EH (cell line): ENCODE measurements around the gene POLR2C.
A peak's percentile ranks its signal among the peaks of the same experiment; 100 is the strongest.

ENCODE experiments used
- DNase-seq: peaks from one replicate; pipeline ENCODE4 v3.0.0-alpha.2; 2015; ENCODE audit warnings: low read depth

The POLR2C gene

DNA sequence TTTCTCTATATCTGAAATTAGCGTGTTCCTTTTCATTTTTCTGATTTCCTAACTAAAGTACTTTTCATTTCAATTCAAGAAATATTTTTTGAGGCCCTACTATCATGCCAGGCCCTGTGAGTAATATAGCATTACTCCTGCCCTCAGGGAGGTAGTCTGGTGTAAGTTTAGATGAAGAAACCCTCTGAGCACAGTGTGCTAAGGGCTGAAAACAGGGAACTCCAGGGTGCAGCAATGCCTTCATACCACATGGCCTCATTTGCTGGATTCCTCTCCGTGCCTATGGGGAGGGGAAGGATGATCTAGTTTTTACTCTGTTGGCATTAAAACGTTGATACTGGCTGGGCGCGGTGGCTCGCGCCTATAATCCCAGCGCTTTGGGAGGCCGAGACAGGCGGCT is 10.5 kb upstream of the POLR2C start:
- no peak for DNase-seq

- DNase-seq: no peak
Measured at GRCh38 chr16:57462978-57463362, 491 bp downstream of the POLR2C start.

GRCh38 chr16:57464523-57464922 is 2.0 kb downstream of the POLR2C start:
- no peak for DNase-seq

DNA sequence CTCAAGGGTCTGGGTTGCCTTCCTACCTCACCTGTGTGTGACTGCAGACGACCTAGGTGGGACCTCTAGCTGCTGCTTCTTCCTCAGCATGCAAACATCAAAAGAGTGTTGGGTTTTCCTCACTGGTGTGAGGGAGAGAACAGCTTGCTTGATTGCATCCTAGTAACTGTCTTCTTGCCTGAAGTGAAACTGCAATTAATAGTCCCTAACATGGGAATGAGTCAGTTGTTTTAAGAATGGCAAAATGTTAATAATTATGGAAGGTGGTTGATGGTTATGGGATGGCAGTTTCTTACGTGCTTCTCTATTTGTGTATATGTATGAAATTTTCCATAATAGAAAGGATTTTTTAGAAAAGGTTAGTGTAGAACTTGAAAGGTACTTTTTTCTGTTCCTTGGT is 5.9 kb downstream of the POLR2C start:
- no peak for DNase-seq

DNA sequence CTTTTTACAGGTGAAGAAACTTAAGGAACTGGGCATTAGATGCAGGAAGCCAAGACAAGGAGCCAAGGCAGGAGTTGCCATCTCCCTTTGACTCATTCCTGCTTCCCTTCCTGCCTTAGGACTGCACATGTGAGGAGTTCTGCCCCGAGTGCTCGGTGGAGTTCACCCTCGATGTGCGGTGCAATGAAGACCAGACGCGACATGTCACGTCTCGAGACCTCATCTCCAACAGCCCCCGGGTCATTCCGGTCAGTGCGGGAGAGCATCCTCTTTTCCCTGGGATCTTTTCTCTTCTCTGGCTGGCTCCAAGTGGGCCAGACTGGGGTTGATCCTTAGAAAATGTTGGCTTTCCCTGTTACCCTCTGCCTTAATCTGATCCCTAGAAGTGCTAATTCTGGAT is 6.6 kb downstream of the POLR2C start:
- DNase-seq: no peak

DNA sequence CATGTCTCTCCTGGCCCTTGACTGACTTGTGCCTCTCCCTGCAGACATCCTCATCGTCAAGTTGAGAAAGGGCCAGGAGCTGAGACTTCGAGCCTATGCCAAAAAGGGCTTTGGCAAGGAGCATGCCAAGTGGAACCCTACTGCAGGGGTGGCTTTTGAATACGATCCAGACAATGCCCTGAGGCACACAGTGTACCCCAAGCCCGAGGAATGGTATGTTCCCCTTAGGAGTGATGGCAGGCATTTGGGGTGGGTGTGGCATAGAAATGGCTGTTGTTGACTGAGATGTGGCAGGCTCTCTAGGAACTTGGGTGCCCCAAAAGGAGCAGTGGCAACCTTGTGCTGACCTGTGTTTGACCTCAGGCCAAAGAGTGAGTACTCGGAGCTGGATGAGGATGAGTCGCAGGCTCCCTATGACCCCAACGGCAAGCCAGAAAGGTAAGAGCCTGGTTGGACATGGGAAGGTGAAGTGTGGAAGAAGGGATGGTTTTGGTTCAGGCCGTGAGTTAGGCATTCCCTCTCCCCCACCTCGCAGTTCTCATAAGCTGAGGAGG is 7.5 kb downstream of the POLR2C start:
- no peak for DNase-seq

- no peak for DNase-seq
Measured at GRCh38 chr16:57470711-57471110, 8.2 kb downstream of the POLR2C start.

DNA sequence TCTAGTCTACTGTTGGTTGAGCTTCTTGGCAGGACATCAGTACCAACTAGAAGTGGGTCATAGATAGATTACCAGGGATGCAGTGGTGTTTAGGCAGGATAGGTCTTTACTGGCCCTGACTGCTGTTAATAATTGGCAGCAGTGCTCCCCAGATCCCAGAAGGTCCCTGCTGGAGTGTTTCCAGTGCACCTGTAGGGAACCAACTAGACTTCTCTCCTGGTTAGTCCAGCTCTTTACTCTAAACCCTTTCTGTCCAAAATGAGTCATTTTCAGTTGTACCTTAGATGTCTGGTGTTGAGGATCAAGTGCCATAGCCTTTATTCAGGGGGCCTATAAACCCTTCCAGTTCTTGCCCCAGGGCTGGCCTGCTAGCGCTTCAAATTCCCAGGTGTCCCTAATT is 8.7 kb downstream of the POLR2C start:
- DNase-seq: no peak

DNA sequence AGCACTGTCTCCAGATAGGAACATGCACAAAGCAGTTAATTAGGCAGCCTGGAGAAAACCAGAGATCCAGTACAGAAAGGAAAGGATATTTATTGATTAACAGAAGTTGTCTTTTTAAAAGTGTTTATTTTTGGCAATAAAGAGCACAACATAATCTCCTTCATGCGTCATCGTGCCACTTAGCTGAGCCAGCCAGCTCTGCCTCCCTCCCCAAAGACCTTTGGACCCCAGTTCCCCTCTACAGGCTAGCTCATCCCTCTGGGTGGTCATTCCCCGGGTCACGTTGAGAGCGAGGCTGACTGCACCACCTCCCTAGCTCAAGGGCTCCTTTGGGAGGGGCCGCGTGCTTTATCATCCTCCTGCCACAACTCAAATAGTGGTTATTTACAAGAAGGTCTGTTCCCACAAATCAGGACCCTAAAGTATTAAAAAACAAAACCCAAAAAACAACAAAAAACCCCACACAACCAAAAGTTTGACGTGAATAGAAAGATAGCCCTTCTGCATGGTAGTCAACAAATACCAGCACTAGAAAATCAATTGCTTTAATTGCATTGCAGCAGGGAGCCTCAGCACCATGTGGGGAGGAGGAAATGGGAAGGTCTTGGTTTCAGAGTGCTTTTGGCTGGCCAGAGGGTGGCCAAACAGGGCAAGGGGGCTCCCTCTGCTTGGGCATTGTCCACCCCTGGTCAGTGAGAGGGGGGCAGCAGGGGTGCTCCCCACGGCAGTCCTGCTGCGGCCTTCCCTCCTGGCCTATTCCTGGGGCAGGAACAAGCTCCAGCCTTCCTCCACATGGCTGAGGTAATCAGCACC is 9.6 kb downstream of the POLR2C start:
- no peak for DNase-seq

GRCh38 chr16:57472665-57473060 is 10.2 kb downstream of the POLR2C start:
- no peak for DNase-seq

GRCh38 chr16:57473176-57473840 is 10.8 kb downstream of the POLR2C start:
- no peak for DNase-seq

DNA sequence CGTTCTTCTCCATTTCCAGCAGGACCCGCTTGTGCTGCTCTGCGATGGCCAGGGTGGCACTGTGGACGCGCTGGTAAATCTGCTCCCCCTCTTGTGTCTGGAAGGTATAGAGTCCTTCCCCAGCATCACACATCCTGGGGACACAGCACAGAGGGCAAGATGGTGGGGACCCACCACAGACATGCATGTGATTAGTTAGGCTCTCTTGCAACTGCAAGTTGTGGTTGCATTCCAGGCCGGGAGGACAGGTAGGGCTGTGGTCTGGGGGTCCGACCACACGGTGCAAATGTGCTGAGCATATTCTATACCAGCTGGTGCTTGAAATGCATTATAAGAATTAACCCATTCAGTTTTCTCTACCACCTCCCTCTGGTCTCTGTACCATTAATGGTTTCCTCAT is 11.4 kb downstream of the POLR2C start:
- DNase-seq: no peak

DNA sequence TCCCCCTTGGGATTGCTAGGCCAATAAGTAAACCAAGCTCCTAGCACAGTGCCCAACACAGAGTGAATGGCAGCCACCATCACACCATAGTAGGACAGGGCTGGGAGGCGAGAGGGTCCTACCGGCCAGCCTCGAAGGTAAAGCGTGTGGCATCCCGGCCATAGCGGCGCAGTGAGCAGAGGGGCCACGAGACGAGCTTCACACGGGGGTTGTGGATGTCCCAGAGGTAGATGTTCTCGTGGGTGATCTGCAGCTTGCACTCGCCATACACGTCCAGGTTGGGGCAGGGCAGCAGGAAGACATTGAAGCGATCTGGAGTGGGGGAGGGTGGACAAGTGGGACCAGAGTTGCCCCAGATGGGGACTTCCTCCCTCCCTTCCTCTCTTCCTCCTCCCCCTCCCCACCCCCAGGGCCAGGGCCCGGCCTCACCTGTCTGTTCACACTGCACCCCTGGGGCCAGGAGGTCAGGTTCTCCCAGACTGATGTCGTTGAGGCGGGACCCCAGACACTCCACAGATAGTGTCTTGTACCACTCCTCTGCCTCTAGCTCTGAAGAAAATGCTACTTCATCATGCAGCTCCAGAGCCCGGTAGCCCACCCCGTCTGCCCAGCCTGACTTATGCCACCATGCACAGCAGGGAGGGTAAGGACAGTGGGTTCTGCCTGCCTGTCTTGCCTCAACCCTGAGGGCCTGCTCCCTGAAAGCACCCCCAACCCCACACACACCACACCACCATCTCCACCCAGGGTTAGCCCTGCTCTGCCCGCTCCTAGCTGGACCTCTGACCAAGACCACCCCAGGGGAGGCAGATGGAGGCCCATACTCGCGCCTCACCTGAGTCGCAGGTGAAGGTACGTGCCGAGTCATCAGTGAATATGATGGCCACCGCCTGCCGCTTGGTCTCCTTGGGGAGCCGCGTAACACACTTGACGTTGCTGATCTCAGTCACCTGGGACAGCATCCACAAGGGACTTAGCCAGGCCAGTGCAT is 12.5 kb downstream of the POLR2C start:
- no peak for DNase-seq

GRCh38 chr16:57475711-57476339 is 13.3 kb downstream of the POLR2C start:
- peak; percentile 42 for DNase-seq

- DNase-seq: no peak
Measured at GRCh38 chr16:57476546-57477410, 14.3 kb downstream of the POLR2C start.

- no peak for DNase-seq
Measured at GRCh38 chr16:57477531-57478202, 15.2 kb downstream of the POLR2C start.

- no peak for DNase-seq
Measured at GRCh38 chr16:57478396-57479204, 16.1 kb downstream of the POLR2C start.

GRCh38 chr16:57479205-57479975 is 16.9 kb downstream of the POLR2C start:
- DNase-seq: peak; percentile 85
